Subcutaneous adipose tissue (tissue), 4 donors: ENCODE results near the gene PLA2G4C. TPM values are rescaled to one million over a fixed set of nuclear protein-coding genes. Genes with fewer than 3 reads are reported as not detected.

ENCODE experiments used
- CTCF ChIP-seq: fragments of 450-650 bp; IDR thresholded peaks from one replicate; pipeline ENCODE4 v1.5.1; 2016; ENCODE audit warnings: low read depth, mild to moderate bottlenecking, control low read depth, antibody characterized with exemption, moderate library complexity
- total RNA-seq, 4 donors: library from RNA; depleted of rRNA; stranded (reverse); fragments of >200 nt; gene quantifications; one replicate each; pipeline ENCODE4 v1.1.0, GENCODE V29; 2016

PLA2G4C gene
- total RNA-seq, 4 donors from 2014 or later: 3.5 to 11.1 (median 8.9) TPM

- TF ChIP-seq CTCF: no peak
Measured at GRCh38 chr19:48090281-48090802, 20.3 kb downstream of the PLA2G4C start.

GRCh38 chr19:48085904-48086864, 24.4 kb downstream of the PLA2G4C start:
- TF ChIP-seq CTCF: no peak

GRCh38 chr19:48085076-48085475, 25.5 kb downstream of the PLA2G4C start:
- TF ChIP-seq CTCF: no peak

GRCh38 chr19:48081106-48081505, 29.5 kb downstream of the PLA2G4C start:
- no peak for TF ChIP-seq CTCF

- TF ChIP-seq CTCF: no peak
Measured at GRCh38 chr19:48069435-48069834, 41.2 kb downstream of the PLA2G4C start.

GRCh38 chr19:48064509-48064908, 46.1 kb downstream of the PLA2G4C start:
- no peak for TF ChIP-seq CTCF
